Measurements from ENCODE around the gene TUBE1.
"Not testable (repeated sequence)": the region's sequence is repeated elsewhere in the genome, so short reads cannot be mapped to it uniquely, and the experiment has no call there.

TUBE1 gene

GRCh38 chr6:112087136-112087911 lies at the start of gene TUBE1, which contains the start of gene FAM229B:
Gene TUBE1, minus strand, starts transcription at chr6:112087482. Its CDS starts 48 bp downstream, at chr6:112087434.
Gene FAM229B, plus strand, starts transcription at chr6:112087591. Its CDS starts 11,693 bp downstream, at chr6:112099284.
- peak; percentile 86 to 88 for DNase-seq (ENCODE audit: low read depth in 2 of 2)

- DNase-seq (ENCODE audit: low read depth in 2 of 2): no peak
These were observed 43.6 kb upstream of the TUBE1 start for GRCh38 chr6:112130878-112131277.

- DNase-seq (ENCODE audit: low read depth in 2 of 2): no peak
These were observed 40.9 kb upstream of the TUBE1 start for GRCh38 chr6:112128208-112128607.

GRCh38 chr6:112123982-112124381 lies 36.7 kb upstream of the TUBE1 start:
- no peak for DNase-seq (ENCODE audit: low read depth in 2 of 2)

GRCh38 chr6:112122756-112123155 lies 35.5 kb upstream of the TUBE1 start:
- no peak for DNase-seq (ENCODE audit: low read depth in 2 of 2)

- no peak for DNase-seq (ENCODE audit: low read depth in 2 of 2)
These were observed 30.8 kb upstream of the TUBE1 start for GRCh38 chr6:112118034-112118433.

- DNase-seq (ENCODE audit: low read depth in 2 of 2): no peak
These were observed 30.3 kb upstream of the TUBE1 start for GRCh38 chr6:112117554-112117953.

- no peak for DNase-seq (ENCODE audit: low read depth in 2 of 2)
These were observed 28.9 kb upstream of the TUBE1 start for GRCh38 chr6:112116221-112116620.

- DNase-seq (ENCODE audit: low read depth in 2 of 2): no peak
These were observed 27.4 kb upstream of the TUBE1 start for GRCh38 chr6:112114577-112115223.

GRCh38 chr6:112113918-112114317 lies 26.6 kb upstream of the TUBE1 start:
- no peak for DNase-seq (ENCODE audit: low read depth in 2 of 2)

- DNase-seq (ENCODE audit: low read depth in 2 of 2): no peak
These were observed 26.1 kb upstream of the TUBE1 start for GRCh38 chr6:112113431-112113830.

- DNase-seq (ENCODE audit: low read depth in 2 of 2): no peak
These were observed 22.0 kb upstream of the TUBE1 start for GRCh38 chr6:112109262-112109661.

- DNase-seq (ENCODE audit: low read depth in 2 of 2): no peak
These were observed 19.3 kb upstream of the TUBE1 start for GRCh38 chr6:112106562-112106961.

GRCh38 chr6:112106026-112106425 lies 18.7 kb upstream of the TUBE1 start:
- DNase-seq (ENCODE audit: low read depth in 2 of 2): not testable (repeated sequence)

GRCh38 chr6:112100561-112100960 lies 13.3 kb upstream of the TUBE1 start:
- no peak for DNase-seq (ENCODE audit: low read depth in 2 of 2)

- DNase-seq (ENCODE audit: low read depth in 2 of 2): no peak
These were observed 9.6 kb upstream of the TUBE1 start for GRCh38 chr6:112096901-112097300.

GRCh38 chr6:112087916-112088315 lies 634 bp upstream of the TUBE1 start:
- DNase-seq (ENCODE audit: low read depth in 2 of 2): no peak

GRCh38 chr6:112086744-112087135 lies 542 bp downstream of the TUBE1 start:
- DNase-seq (ENCODE audit: low read depth in 2 of 2): no peak

- DNase-seq (ENCODE audit: low read depth in 2 of 2): no peak
These were observed 1.8 kb downstream of the TUBE1 start for GRCh38 chr6:112085286-112086065.

GRCh38 chr6:112081569-112081968 lies 5.7 kb downstream of the TUBE1 start:
- no peak for DNase-seq (ENCODE audit: low read depth in 2 of 2)

GRCh38 chr6:112066606-112067005 lies 20.7 kb downstream of the TUBE1 start:
- DNase-seq (ENCODE audit: low read depth in 2 of 2): no peak

- no peak for DNase-seq (ENCODE audit: low read depth in 2 of 2)
These were observed 21.8 kb downstream of the TUBE1 start for GRCh38 chr6:112065426-112065986.

Measured in stimulated activated CD8-positive, alpha-beta memory T cell treated with anti-CD3 and anti-CD28 coated beads, Interleukin-15, amount 100 ng/mL, for 48 hours (primary cell).